HFFc6 (cell line): ENCODE results near the gene GALNT18. TPM values are rescaled to one million over a fixed set of nuclear protein-coding genes. Genes with fewer than 3 reads are reported as not detected.

Source experiments
- DNase-seq: peaks from one replicate; pipeline ENCODE4 v3.0.0-alpha.2; 2018
- H3K27ac Mint-ChIP-seq: 2 replicates; pipeline ENCODE4 v1.8.0; 2020; ENCODE audit warnings: mild to moderate bottlenecking, mixed read lengths
- H3K27me3 Mint-ChIP-seq: 2 replicates; pipeline ENCODE4 v1.8.0; 2021; ENCODE audit warnings: mild to moderate bottlenecking, moderate library complexity, mixed read lengths; ENCODE audit not compliant: insufficient read depth
- H3K36me3 Mint-ChIP-seq: 2 replicates; pipeline ENCODE4 v1.8.0; 2021; ENCODE audit warnings: low read depth, mixed read lengths
- H3K4me1 Mint-ChIP-seq: 2 replicates; pipeline ENCODE4 v1.8.0; 2020; ENCODE audit warnings: low read depth, mixed read lengths
- H3K4me3 Mint-ChIP-seq: 2 replicates; pipeline ENCODE4 v1.8.0; 2020; ENCODE audit warnings: mild to moderate bottlenecking, moderate library complexity, mixed read lengths
- H3K9me3 Mint-ChIP-seq: 2 replicates; pipeline ENCODE4 v1.8.0; 2020; ENCODE audit warnings: mild to moderate bottlenecking, mixed read lengths
- CTCF ChIP-seq: fragments of 200-600 bp; sonication (generic); IDR thresholded peaks from 2 replicates; pipeline ENCODE4 v1.5.0; 2021; ENCODE audit warnings: antibody characterized with exemption, mild to moderate bottlenecking
- total RNA-seq, 6 experiments: library from RNA; stranded (reverse); fragmentation: NEBNext Ultra II Directional; extraction: Animal tissue kit (Norgen Biotek cat#: 25700); gene quantifications; 2 replicates in 1 of 6; 3 replicates in 5 of 6; pipeline ENCODE4 v1.2.3, GENCODE V29; 2021

Gene GALNT18
- total RNA-seq, 6 experiments from 2014 or later: 2.7 to 13.7 (median 12.4) TPM

DNA sequence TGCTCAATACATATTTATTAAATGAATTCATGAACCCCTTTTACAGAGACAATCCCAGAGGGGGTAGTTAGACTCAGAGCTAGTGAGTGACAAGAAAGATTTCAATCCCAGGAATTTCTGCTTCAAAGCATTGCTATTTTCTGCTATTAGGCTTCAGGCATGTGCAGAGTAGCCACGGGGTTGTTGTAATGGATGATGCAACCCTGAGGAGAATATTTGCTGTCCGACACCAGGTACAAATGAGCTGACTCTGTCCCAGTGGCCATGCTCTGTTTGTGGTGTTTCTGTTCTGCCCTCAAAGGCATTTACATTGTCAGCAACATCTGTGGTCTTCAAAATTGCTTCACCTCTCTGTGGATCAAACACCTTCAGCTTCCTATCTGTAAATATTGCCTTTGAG, 371.3 kb downstream of the GALNT18 start:
- TF ChIP-seq CTCF: no peak
- Mint-ChIP-seq H3K27me3 (peaks cover 33% of the 10 kb centered on the region), H3K9me3 (peaks cover 14% of the 10 kb centered on the region), H3K4me3 (no peak overlapping the region), H3K4me1 (no peaks in the 10 kb centered on the region), H3K36me3 (peaks cover 9% of the 10 kb centered on the region), H3K27ac (no peak overlapping the region)
- DNase-seq: no peak

GRCh38 chr11:11247576-11247975, 374.2 kb downstream of the GALNT18 start:
- H3K36me3 Mint-ChIP-seq: peaks cover 9% of the 10 kb centered on the region
- no peak overlapping the region for H3K27ac Mint-ChIP-seq
- no peak overlapping the region for H3K4me3 Mint-ChIP-seq
- H3K9me3 Mint-ChIP-seq: peaks cover 14% of the 10 kb centered on the region
- H3K4me1 Mint-ChIP-seq: no peaks in the 10 kb centered on the region; the same call in 1 of the 2 replicates
- no peak for TF ChIP-seq CTCF
- no peak for DNase-seq
- H3K27me3 Mint-ChIP-seq: peaks cover 23% of the 10 kb centered on the region

DNA sequence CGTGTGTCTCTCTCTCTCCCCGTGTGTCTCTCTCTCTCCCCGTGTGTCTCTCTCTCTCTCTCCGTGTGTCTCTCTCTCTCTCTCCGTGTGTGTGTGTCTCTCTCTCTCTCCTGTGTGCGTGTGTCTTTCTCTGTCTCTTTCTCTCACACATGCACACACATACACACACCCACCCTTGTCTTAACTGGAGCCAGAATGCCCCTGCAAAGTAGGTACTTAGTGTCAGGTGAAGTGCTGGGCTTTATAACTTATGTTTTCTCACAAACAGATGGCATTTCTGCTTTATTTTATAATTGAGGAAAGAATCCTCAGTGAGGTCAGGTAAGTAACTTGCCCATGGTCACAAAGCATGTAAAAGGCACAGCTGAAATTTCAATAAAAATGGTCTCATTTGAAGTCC, 374.7 kb downstream of the GALNT18 start:
- Mint-ChIP-seq H3K4me1 (peaks cover 3% of the 10 kb centered on the region; the same call in 1 of the 2 replicates), H3K9me3 (peaks cover 14% of the 10 kb centered on the region), H3K36me3 (peaks cover 9% of the 10 kb centered on the region), H3K27ac (no peak overlapping the region), H3K4me3 (no peak overlapping the region), H3K27me3 (peaks cover 18% of the 10 kb centered on the region)
- no peak for TF ChIP-seq CTCF
- no peak for DNase-seq

DNA sequence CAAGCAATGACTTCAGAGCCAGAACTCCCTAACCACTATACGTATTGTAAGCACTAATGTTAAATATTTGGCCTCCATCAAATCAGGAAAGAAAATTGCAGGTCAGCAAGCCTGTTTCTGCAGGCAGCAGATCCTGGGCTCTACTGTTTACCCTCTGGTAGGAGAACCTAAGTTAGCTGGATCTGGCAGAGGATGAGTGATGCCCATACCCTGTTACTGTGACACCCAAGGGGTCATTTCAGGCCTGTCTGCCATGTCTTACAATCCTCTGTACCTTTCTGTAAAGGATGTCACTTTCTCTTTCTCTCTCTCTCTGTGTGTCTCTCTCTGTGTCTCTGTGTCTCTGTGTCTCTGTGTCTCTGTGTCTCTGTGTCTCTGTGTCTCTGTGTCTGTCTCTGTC, 375.6 kb downstream of the GALNT18 start:
- DNase-seq: no peak
- Mint-ChIP-seq H3K9me3 (peaks cover 14% of the 10 kb centered on the region), H3K4me1 (peaks cover 4% of the 10 kb centered on the region; the same call in 1 of the 2 replicates), H3K27me3 (peaks cover 11% of the 10 kb centered on the region), H3K4me3 (no peak overlapping the region), H3K36me3 (peaks cover 9% of the 10 kb centered on the region), H3K27ac (no peak overlapping the region)
- no peak for TF ChIP-seq CTCF

DNA sequence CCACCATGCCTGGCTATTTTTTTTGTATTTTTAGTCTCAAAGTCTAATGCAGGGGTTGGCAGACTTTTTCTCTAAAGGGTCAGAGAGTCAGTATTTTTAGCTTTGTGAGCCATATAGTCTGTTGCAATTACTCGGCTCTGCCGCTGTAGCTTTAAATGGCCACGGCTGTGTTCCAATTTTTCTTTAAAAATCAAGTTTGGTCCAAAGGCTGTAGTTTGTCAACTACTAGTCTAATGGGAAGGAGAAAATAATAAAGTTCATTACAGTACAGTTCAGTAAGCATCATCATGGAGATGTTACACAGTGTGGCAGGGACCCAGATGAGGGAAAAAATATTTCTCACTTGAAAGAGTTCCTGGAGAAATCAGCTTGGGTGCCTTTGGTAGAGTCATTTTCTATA, 376.4 kb downstream of the GALNT18 start:
- Mint-ChIP-seq H3K4me3 (no peak overlapping the region), H3K36me3 (peaks cover 9% of the 10 kb centered on the region), H3K9me3 (peaks cover 14% of the 10 kb centered on the region), H3K27ac (no peak overlapping the region), H3K27me3 (peaks cover 8% of the 10 kb centered on the region), H3K4me1 (peaks cover 4% of the 10 kb centered on the region; the same call in 1 of the 2 replicates)
- DNase-seq: no peak
- TF ChIP-seq CTCF: no peak
